Naive thymus-derived CD4-positive, alpha-beta T cell (primary cell): ENCODE data around the gene MMD. TPM values are rescaled to one million over a fixed set of nuclear protein-coding genes. Genes with fewer than 3 reads are reported as not detected.
A peak's percentile ranks its signal among the peaks of the same experiment; 100 is the strongest.

ENCODE experiments used
- ATAC-seq: fragments of 150-1000 bp; cut with Tn5 transposase; 2 replicates; pipeline ENCODE4 v1.10.0; 2021; ENCODE audit warnings: mild to moderate bottlenecking, moderate library complexity
- CTCF ChIA-PET: fragments of 350-600 bp; sonication (Branson Sonifier 250); formaldehyde crosslinking; loops from one replicate; lab custom pipeline; 2021; ENCODE audit warnings: antibody characterized with exemption; lab: Charles Lee
- POLR2A ChIA-PET: fragments of 350-600 bp; sonication (Branson Sonifier 250); formaldehyde crosslinking; loops from one replicate; lab custom pipeline; 2021; ENCODE audit warnings: antibody characterized with exemption, inconsistent platforms; lab: Charles Lee
- DNase-seq, 9 donors: peaks; one replicate each; pipeline versions ENCODE4 v3.0.0 to v3.0.0-alpha.2; 2020 to 2022; ENCODE audit warnings: mixed read lengths in 1 of 9
- H3K27ac ChIP-seq: one replicate; pipeline ENCODE4 v1.7.0; 2013; ENCODE audit warnings: mild to moderate bottlenecking, low read depth, low read length, moderate library complexity
- H3K27me3 ChIP-seq, 2 donors: one replicate each; pipeline ENCODE4 v1.7.0; 2013; ENCODE audit warnings: low read length in 2 of 2, mild to moderate bottlenecking in 2 of 2, moderate library complexity in 2 of 2; ENCODE audit not compliant: control insufficient read depth in 2 of 2, insufficient read depth in 2 of 2
- H3K36me3 ChIP-seq, 3 experiments: 1 replicate in 2 of 3; 2 replicates in 1 of 3; pipeline ENCODE4 v1.7.0; 2013; ENCODE audit warnings: low read length in 3 of 3, mild to moderate bottlenecking in 3 of 3, moderate library complexity in 1 of 3; ENCODE audit not compliant: insufficient read depth in 3 of 3, control insufficient read depth in 2 of 3
- H3K4me1 ChIP-seq, 2 donors: one replicate each; pipeline ENCODE4 v1.7.0; 2013; ENCODE audit warnings: low read length in 2 of 2, mild to moderate bottlenecking in 2 of 2, moderate library complexity in 1 of 2; ENCODE audit not compliant: control insufficient read depth in 2 of 2, insufficient read depth in 2 of 2
- H3K4me3 ChIP-seq: 2 replicates; pipeline ENCODE4 v1.7.0; 2013; ENCODE audit warnings: mild to moderate bottlenecking, low read length
- H3K9me3 ChIP-seq, 3 experiments: 1 replicate in 2 of 3; 2 replicates in 1 of 3; pipeline ENCODE4 v1.7.0; 2013; ENCODE audit warnings: low read length in 3 of 3; ENCODE audit not compliant: control insufficient read depth in 2 of 3
- H3K27ac Mint-ChIP-seq, 9 donors: one replicate each; pipeline ENCODE4 v1.8.0; 2020 to 2022; ENCODE audit warnings: mixed read lengths in 9 of 9, mild to moderate bottlenecking in 8 of 9, moderate library complexity in 5 of 9, inconsistent platforms in 2 of 9
- H3K27me3 Mint-ChIP-seq, 5 donors: one replicate each; pipeline ENCODE4 v1.8.0; 2021 to 2022; ENCODE audit warnings: mixed read lengths in 5 of 5, mild to moderate bottlenecking in 1 of 5
- H3K36me3 Mint-ChIP-seq, 5 donors: one replicate each; pipeline ENCODE4 v1.8.0; 2020 to 2022; ENCODE audit warnings: mixed read lengths in 5 of 5, mild to moderate bottlenecking in 3 of 5, inconsistent platforms in 1 of 5
- H3K4me1 Mint-ChIP-seq, 7 donors: one replicate each; pipeline ENCODE4 v1.8.0; 2020 to 2022; ENCODE audit warnings: mixed read lengths in 7 of 7, mild to moderate bottlenecking in 3 of 7, inconsistent platforms in 1 of 7
- H3K4me3 Mint-ChIP-seq, 10 donors: one replicate each; pipeline ENCODE4 v1.8.0; 2020 to 2022; ENCODE audit warnings: mild to moderate bottlenecking in 10 of 10, mixed read lengths in 10 of 10, moderate library complexity in 6 of 10, inconsistent platforms in 2 of 10
- H3K9me3 Mint-ChIP-seq, 11 donors: one replicate each; pipeline ENCODE4 v1.8.0; 2020 to 2022; ENCODE audit warnings: mixed read lengths in 11 of 11, mild to moderate bottlenecking in 4 of 11, inconsistent platforms in 1 of 11, moderate library complexity in 1 of 11
- intact Hi-C, 2 donors: fragments of 100-400 bp; cut with micrococcal nuclease; formaldehyde crosslinking; loops; one replicate each; pipeline ENCODE4 v1.15.1; 2023
- polyA plus RNA-seq, 2 donors: library from polyadenylated mRNA; unstranded; fragments of 300-500 nt; fragmentation: Illumina TruSeq; gene quantifications; one replicate each; pipeline ENCODE4 v1.2.3, GENCODE V29; 2021
- total RNA-seq, 6 experiments: library from RNA in 5 of 6; stranded (reverse) in 5 of 6; gene quantifications; 1 replicate in 5 of 6; 2 replicates in 1 of 6; pipeline ENCODE4 v1.2.3 and lab custom pipeline; 2021 to 2026

MMD gene
- total and polyA plus RNA-seq, 7 experiments from 2014 or later = 5.2 to 35.3 (median 11.2) TPM

- ChIA-PET POLR2A (no interaction called here), CTCF (interaction anchor here (1.5 to 3.1 kb wide), 3 partner anchors 7 to 159 kb away, joined by 4 to 9 read pairs (median 4); no protein-coding TSS in a partner anchor)
- no peaks in the 10 kb centered on the region for H3K9me3 ChIP-seq
- intact Hi-C loops = no loop called here
- Mint-ChIP-seq H3K27ac (no peak overlapping the region), H3K4me3 (no peak overlapping the region), H3K9me3 (peaks cover 0 to 2% (median 0%) of the 10 kb centered on the region in 11 donors), H3K36me3 (no peaks in the 10 kb centered on the region), H3K27me3 (peaks cover 5 to 31% (median 6%) of the 10 kb centered on the region in 5 donors), H3K4me1 (peaks cover 0 to 24% (median 2%) of the 10 kb centered on the region in 7 donors)
- no peaks in the 10 kb centered on the region for H3K36me3 ChIP-seq
- H3K27me3 ChIP-seq = no peaks in the 10 kb centered on the region
- no peak overlapping the region for H3K27ac ChIP-seq
- DNase-seq (no peak), ATAC-seq (no peak)
- no peak overlapping the region for H3K4me3 ChIP-seq
- H3K4me1 ChIP-seq = no peaks in the 10 kb centered on the region
Measured at GRCh38 chr17:55354941-55355340, 66.7 kb downstream of the MMD start.

GRCh38 chr17:55354010-55354409, 67.6 kb downstream of the MMD start:
- no peak overlapping the region for H3K27ac Mint-ChIP-seq
- H3K27ac ChIP-seq = no peak overlapping the region
- H3K36me3 Mint-ChIP-seq = no peaks in the 10 kb centered on the region
- H3K4me3 Mint-ChIP-seq = no peak overlapping the region
- no peaks in the 10 kb centered on the region for H3K9me3 ChIP-seq
- DNase-seq = no peak
- peak; percentile 46 for ATAC-seq
- no peaks in the 10 kb centered on the region for H3K27me3 ChIP-seq
- H3K36me3 ChIP-seq = no peaks in the 10 kb centered on the region
- H3K27me3 Mint-ChIP-seq = peaks cover 5 to 30% (median 6%) of the 10 kb centered on the region in 5 donors
- no peaks in the 10 kb centered on the region for H3K4me1 ChIP-seq
- POLR2A ChIA-PET = no interaction called here
- CTCF ChIA-PET = interaction anchor here (0.6 to 1.5 kb wide), 3 partner anchors 9 to 313 kb away, joined by 3 to 4 read pairs (median 4); no protein-coding TSS in a partner anchor
- H3K9me3 Mint-ChIP-seq = peaks cover 0 to 1% (median 0%) of the 10 kb centered on the region in 11 donors
- no peak overlapping the region for H3K4me3 ChIP-seq
- H3K4me1 Mint-ChIP-seq = peaks cover 0 to 30% (median 4%) of the 10 kb centered on the region in 7 donors
- intact Hi-C loops = no loop called here

GRCh38 chr17:55351226-55351625, 70.4 kb downstream of the MMD start:
- H3K4me1 Mint-ChIP-seq = peaks cover 0 to 44% (median 5%) of the 10 kb centered on the region in 7 donors
- CTCF ChIA-PET = interaction anchor here (0.6 kb wide), 1 partner anchor 89 kb away, joined by 3 read pairs; no protein-coding TSS in a partner anchor

GRCh38 chr17:55350825-55351205, 70.8 kb downstream of the MMD start:
- Mint-ChIP-seq H3K4me3 (no peak overlapping the region), H3K36me3 (peaks cover 0 to 13% (median 0%) of the 10 kb centered on the region in 5 donors), H3K9me3 (peaks cover 0 to 7% (median 0%) of the 10 kb centered on the region in 11 donors), H3K4me1 (peaks cover 0 to 44% (median 5%) of the 10 kb centered on the region in 7 donors), H3K27me3 (peaks cover 0 to 20% (median 6%) of the 10 kb centered on the region in 5 donors), H3K27ac (no peak overlapping the region)
- intact Hi-C loops = no loop called here
- ChIA-PET POLR2A (no interaction called here), CTCF (no interaction called here)
- no peak for DNase-seq
- no peak overlapping the region for H3K4me3 ChIP-seq
- H3K36me3 ChIP-seq = no peaks in the 10 kb centered on the region
- no peak for ATAC-seq
- H3K4me1 ChIP-seq = no peaks in the 10 kb centered on the region
- H3K27me3 ChIP-seq = no peaks in the 10 kb centered on the region
- H3K9me3 ChIP-seq = no peaks in the 10 kb centered on the region
- H3K27ac ChIP-seq = no peak overlapping the region

More at GRCh38 chr17:55351226-55351625, 70.4 kb downstream of the MMD start:
- Histone ChIP-seq H3K4me1 (no peaks in the 10 kb centered on the region), H3K9me3 (no peaks in the 10 kb centered on the region), H3K4me3 (no peak overlapping the region), H3K27ac (no peak overlapping the region), H3K27me3 (no peaks in the 10 kb centered on the region), H3K36me3 (no peaks in the 10 kb centered on the region)
- Mint-ChIP-seq H3K9me3 (peaks cover 0 to 7% (median 0%) of the 10 kb centered on the region in 11 donors), H3K4me3 (no peak overlapping the region), H3K36me3 (peaks cover 0 to 13% (median 0%) of the 10 kb centered on the region in 5 donors), H3K27me3 (peaks cover 0 to 22% (median 6%) of the 10 kb centered on the region in 5 donors), H3K27ac (no peak overlapping the region)
- intact Hi-C loops = no loop called here
- ATAC-seq = no peak
- POLR2A ChIA-PET = no interaction called here
- DNase-seq = no peak

- Mint-ChIP-seq H3K27me3 (peaks cover 0 to 10% (median 7%) of the 10 kb centered on the region in 5 donors), H3K4me1 (peaks cover 0 to 61% (median 7%) of the 10 kb centered on the region in 7 donors), H3K9me3 (peaks cover 0 to 11% (median 2%) of the 10 kb centered on the region in 11 donors), H3K27ac (peak overlapping the region in 2 of 9 donors; percentile 11 to 53), H3K36me3 (peaks cover 0 to 18% (median 0%) of the 10 kb centered on the region in 5 donors), H3K4me3 (peak overlapping the region in 6 of 10 donors; percentile 20 to 61 (median 41))
- Histone ChIP-seq H3K27ac (no peak overlapping the region), H3K9me3 (no peaks in the 10 kb centered on the region), H3K4me1 (peaks cover 0 to 7% of the 10 kb centered on the region in 2 donors), H3K4me3 (no peak overlapping the region), H3K27me3 (no peaks in the 10 kb centered on the region), H3K36me3 (no peaks in the 10 kb centered on the region)
- DNase-seq (peak in 7 of 9 donors; percentile 8 to 36 (median 32)), ATAC-seq (peak; percentile 71)
- ChIA-PET POLR2A (interaction anchor here (0.6 kb wide), 1 partner anchor 167 kb away, joined by 3 read pairs; no protein-coding TSS in a partner anchor), CTCF (interaction anchor here (1.0 to 2.5 kb wide), 5 partner anchors 8 to 357 kb away, joined by 3 to 9 read pairs (median 8); no protein-coding TSS in a partner anchor)
- intact Hi-C loops = loop anchor here (1.0 to 10.0 kb wide), 6 partner anchors 52 to 356 kb away; partner anchors contain the start of gene HLF (in 1 of the 2)
Measured at GRCh38 chr17:55348749-55349354, 72.8 kb downstream of the MMD start.

- intact Hi-C loops = loop anchor here (5.0 to 10.0 kb wide), 3 partner anchors 50 to 295 kb away; no protein-coding TSS in a partner anchor
- Mint-ChIP-seq H3K27ac (no peak overlapping the region), H3K36me3 (peaks cover 0 to 18% (median 0%) of the 10 kb centered on the region in 5 donors), H3K27me3 (peaks cover 0 to 10% (median 6%) of the 10 kb centered on the region in 5 donors), H3K9me3 (peaks cover 0 to 11% (median 2%) of the 10 kb centered on the region in 11 donors), H3K4me1 (peaks cover 0 to 72% (median 10%) of the 10 kb centered on the region in 7 donors), H3K4me3 (no peak overlapping the region)
- no peak overlapping the region for H3K27ac ChIP-seq
- H3K27me3 ChIP-seq = no peaks in the 10 kb centered on the region
- no peaks in the 10 kb centered on the region for H3K36me3 ChIP-seq
- H3K4me1 ChIP-seq = peaks cover 0 to 22% of the 10 kb centered on the region in 2 donors
- DNase-seq = no peak
- ATAC-seq = no peak
- no peaks in the 10 kb centered on the region for H3K9me3 ChIP-seq
- H3K4me3 ChIP-seq = no peak overlapping the region
- ChIA-PET POLR2A (no interaction called here), CTCF (interaction anchor here (0.5 to 1.9 kb wide), 4 partner anchors 8 to 423 kb away, joined by 3 to 9 read pairs (median 4); no protein-coding TSS in a partner anchor)
Measured at GRCh38 chr17:55347341-55347740, 74.3 kb downstream of the MMD start.
